Activated T-helper 17 cell treated with anti-CD3 and anti-CD28 coated beads, Interleukin-2, amount 50 U/mL, for 72 hours (primary cell): Measurements from ENCODE around the gene NELFCD. TPM values are rescaled to one million over a fixed set of nuclear protein-coding genes. Genes with fewer than 3 reads are reported as not detected.
A peak's percentile ranks its signal among the peaks of the same experiment; 100 is the strongest.
"Not testable (repeated sequence)": the region's sequence is repeated elsewhere in the genome, so short reads cannot be mapped to it uniquely, and the experiment has no call there.

Source experiments
- ATAC-seq: fragments of 150-1000 bp; cut with Tn5 transposase; replicated peaks from 2 replicates; pipeline ENCODE4 v1.10.0; 2021; ENCODE audit warnings: mild to moderate bottlenecking, moderate library complexity
- H3K27ac Mint-ChIP-seq: one replicate; pipeline ENCODE4 v1.8.0; 2022; ENCODE audit warnings: mixed read lengths
- H3K27me3 Mint-ChIP-seq: one replicate; pipeline ENCODE4 v1.8.0; 2022; ENCODE audit warnings: mixed read lengths
- H3K36me3 Mint-ChIP-seq: one replicate; pipeline ENCODE4 v1.8.0; 2022; ENCODE audit warnings: low read depth, mild to moderate bottlenecking, mixed read lengths
- H3K4me1 Mint-ChIP-seq: one replicate; pipeline ENCODE4 v1.8.0; 2022; ENCODE audit warnings: mixed read lengths
- H3K4me3 Mint-ChIP-seq: one replicate; pipeline ENCODE4 v1.8.0; 2022; ENCODE audit warnings: mild to moderate bottlenecking, mixed read lengths
- H3K9me3 Mint-ChIP-seq: one replicate; pipeline ENCODE4 v1.8.0; 2022; ENCODE audit warnings: mixed read lengths
- total RNA-seq, 2 donors: library from RNA; stranded (reverse); gene quantifications; one replicate each; pipeline ENCODE4 v1.2.3, GENCODE V29; 2022

NELFCD gene
- total RNA-seq: 100 to 1,000 TPM in 1 of 2 donors, 10 to 100 TPM in 1; 92.7 to 124 TPM

- ATAC-seq: peak; percentile 90
- peaks cover 26% of the 10 kb centered on the region for H3K4me1 Mint-ChIP-seq
- H3K9me3 Mint-ChIP-seq: peaks cover 8% of the 10 kb centered on the region
- peak within 1 kb of the TSS; percentile 80 for H3K4me3 Mint-ChIP-seq
- H3K36me3 Mint-ChIP-seq: peaks cover 38% of the 10 kb centered on the region
- no peaks in the 10 kb centered on the region for H3K27me3 Mint-ChIP-seq
- H3K27ac Mint-ChIP-seq: peak within 1 kb of the TSS; percentile 80
Observed at GRCh38 chr20:58980711-58981627, at the start of gene NELFCD. Gene NELFCD, plus strand, starts transcription at chr20:58981256. Its CDS starts 54 bp downstream, at chr20:58981310.

- ATAC-seq: no peak
- H3K4me1 Mint-ChIP-seq: no peaks in the 10 kb centered on the region
- H3K36me3 Mint-ChIP-seq: no peaks in the 10 kb centered on the region
- H3K4me3 Mint-ChIP-seq: no peak overlapping the region
- H3K27ac Mint-ChIP-seq: no peak overlapping the region
- peaks cover 44% of the 10 kb centered on the region for H3K27me3 Mint-ChIP-seq
- no peaks in the 10 kb centered on the region for H3K9me3 Mint-ChIP-seq
Observed at GRCh38 chr20:58932170-58932569, 48.9 kb upstream of the NELFCD start.

GRCh38 chr20:58938078-58938477, 43.0 kb upstream of the NELFCD start:
- Mint-ChIP-seq H3K9me3 (no peaks in the 10 kb centered on the region), H3K4me1 (no peaks in the 10 kb centered on the region), H3K27me3 (peaks cover 26% of the 10 kb centered on the region), H3K27ac (no peak overlapping the region), H3K4me3 (no peak overlapping the region), H3K36me3 (no peaks in the 10 kb centered on the region)
- ATAC-seq: no peak

GRCh38 chr20:58938541-58938940, 42.5 kb upstream of the NELFCD start:
- no peaks in the 10 kb centered on the region for H3K9me3 Mint-ChIP-seq
- no peaks in the 10 kb centered on the region for H3K4me1 Mint-ChIP-seq
- H3K4me3 Mint-ChIP-seq: no peak overlapping the region
- H3K36me3 Mint-ChIP-seq: no peaks in the 10 kb centered on the region
- no peak for ATAC-seq
- H3K27me3 Mint-ChIP-seq: peaks cover 24% of the 10 kb centered on the region
- no peak overlapping the region for H3K27ac Mint-ChIP-seq

GRCh38 chr20:58941471-58941870, 39.6 kb upstream of the NELFCD start:
- H3K27me3 Mint-ChIP-seq: peaks cover 14% of the 10 kb centered on the region
- H3K27ac Mint-ChIP-seq: no peak overlapping the region
- ATAC-seq: no peak
- H3K36me3 Mint-ChIP-seq: no peaks in the 10 kb centered on the region
- no peak overlapping the region for H3K4me3 Mint-ChIP-seq
- H3K4me1 Mint-ChIP-seq: no peaks in the 10 kb centered on the region
- no peaks in the 10 kb centered on the region for H3K9me3 Mint-ChIP-seq

- Mint-ChIP-seq H3K36me3 (no peaks in the 10 kb centered on the region), H3K9me3 (no peaks in the 10 kb centered on the region), H3K27me3 (peaks cover 9% of the 10 kb centered on the region), H3K4me3 (no peak overlapping the region), H3K4me1 (no peaks in the 10 kb centered on the region), H3K27ac (no peak overlapping the region)
- ATAC-seq: no peak
Observed at GRCh38 chr20:58942549-58942948, 38.5 kb upstream of the NELFCD start.

GRCh38 chr20:58944610-58945009, 36.4 kb upstream of the NELFCD start:
- ATAC-seq: no peak
- Mint-ChIP-seq H3K4me1 (no peaks in the 10 kb centered on the region), H3K36me3 (no peaks in the 10 kb centered on the region), H3K4me3 (no peak overlapping the region), H3K9me3 (no peaks in the 10 kb centered on the region), H3K27me3 (peaks cover 11% of the 10 kb centered on the region), H3K27ac (no peak overlapping the region)

- H3K9me3 Mint-ChIP-seq: no peaks in the 10 kb centered on the region
- H3K36me3 Mint-ChIP-seq: no peaks in the 10 kb centered on the region
- no peak overlapping the region for H3K27ac Mint-ChIP-seq
- H3K27me3 Mint-ChIP-seq: peaks cover 11% of the 10 kb centered on the region
- no peaks in the 10 kb centered on the region for H3K4me1 Mint-ChIP-seq
- ATAC-seq: no peak
- no peak overlapping the region for H3K4me3 Mint-ChIP-seq
Observed at GRCh38 chr20:58945965-58946631, 35.0 kb upstream of the NELFCD start.

GRCh38 chr20:58947797-58948388, 33.2 kb upstream of the NELFCD start:
- not testable (repeated sequence) for H3K9me3 Mint-ChIP-seq, ATAC-seq
- peaks cover 14% of the 10 kb centered on the region for H3K27me3 Mint-ChIP-seq

GRCh38 chr20:58950603-58951002, 30.5 kb upstream of the NELFCD start:
- Mint-ChIP-seq H3K4me1 (no peaks in the 10 kb centered on the region), H3K27ac (no peak overlapping the region)
- no peak for ATAC-seq

More at GRCh38 chr20:58947797-58948388, 33.2 kb upstream of the NELFCD start:
- not testable (repeated sequence) for H3K36me3 Mint-ChIP-seq, H3K4me3 Mint-ChIP-seq, H3K4me1 Mint-ChIP-seq, H3K27ac Mint-ChIP-seq

GRCh38 chr20:58953050-58953449, 28.0 kb upstream of the NELFCD start:
- ATAC-seq: no peak
- Mint-ChIP-seq H3K4me1 (no peaks in the 10 kb centered on the region), H3K36me3 (no peaks in the 10 kb centered on the region), H3K4me3 (no peak overlapping the region), H3K9me3 (no peaks in the 10 kb centered on the region), H3K27me3 (peaks cover 14% of the 10 kb centered on the region), H3K27ac (no peak overlapping the region)

More at GRCh38 chr20:58950603-58951002, 30.5 kb upstream of the NELFCD start:
- Mint-ChIP-seq H3K9me3 (no peaks in the 10 kb centered on the region), H3K27me3 (peaks cover 14% of the 10 kb centered on the region), H3K36me3 (no peaks in the 10 kb centered on the region), H3K4me3 (no peak overlapping the region)

- Mint-ChIP-seq H3K4me3 (no peak overlapping the region), H3K36me3 (no peaks in the 10 kb centered on the region), H3K27ac (no peak overlapping the region), H3K4me1 (no peaks in the 10 kb centered on the region), H3K27me3 (peaks cover 9% of the 10 kb centered on the region), H3K9me3 (no peaks in the 10 kb centered on the region)
- no peak for ATAC-seq
Observed at GRCh38 chr20:58956078-58956477, 25.0 kb upstream of the NELFCD start.

GRCh38 chr20:58959652-58960051, 21.4 kb upstream of the NELFCD start:
- H3K9me3 Mint-ChIP-seq: no peaks in the 10 kb centered on the region
- no peaks in the 10 kb centered on the region for H3K4me1 Mint-ChIP-seq
- no peak overlapping the region for H3K27ac Mint-ChIP-seq
- peaks cover 12% of the 10 kb centered on the region for H3K27me3 Mint-ChIP-seq
- H3K4me3 Mint-ChIP-seq: no peak overlapping the region
- no peak for ATAC-seq
- H3K36me3 Mint-ChIP-seq: no peaks in the 10 kb centered on the region

- no peaks in the 10 kb centered on the region for H3K36me3 Mint-ChIP-seq
Observed at GRCh38 chr20:58963060-58963584, 17.9 kb upstream of the NELFCD start.

More at GRCh38 chr20:58963060-58963584, 17.9 kb upstream of the NELFCD start:
- no peak overlapping the region for H3K4me3 Mint-ChIP-seq
- H3K27me3 Mint-ChIP-seq: peaks cover 10% of the 10 kb centered on the region
- no peak overlapping the region for H3K27ac Mint-ChIP-seq
- ATAC-seq: no peak
- H3K4me1 Mint-ChIP-seq: no peaks in the 10 kb centered on the region
- H3K9me3 Mint-ChIP-seq: no peaks in the 10 kb centered on the region
